ENCODE data around the gene CLTCL1.

GRCh38 chr22:19270873-19271272, 20.6 kb downstream of the CLTCL1 start:
- TF ChIP-seq CTCF (IDR thresholded peaks at IDR 0.05) (no peak), POLR2A (IDR thresholded peaks at IDR 0.05) (no peak), POLR2AphosphoS5 (IDR thresholded peaks at IDR 0.05; ENCODE audit: insufficient read depth in 1 of 2, low read depth in 1 of 2) (no peak)
